MCF 10A (cell line): ENCODE results near the gene AKAP8. TPM values are rescaled to one million over a fixed set of nuclear protein-coding genes. Genes with fewer than 3 reads are reported as not detected.

ENCODE experiments used
- BruUV-seq: library from RNA; stranded (reverse); fragments of 400-500 nt; replicated peaks from 2 replicates; lab custom pipeline; 2021; lab: Mats Ljungman, UMichigan
- CTCF ChIA-PET: fragments of 300-600 bp; sonication (Branson Sonifier 250); formaldehyde crosslinking; extraction: SDS; loops from one replicate; lab custom pipeline; 2021; ENCODE audit warnings: antibody characterized with exemption, inconsistent platforms; lab: Yijun Ruan, JAX
- POLR2A ChIA-PET: fragments of 300-600, 350-650 bp; sonication (Branson Sonifier 250); formaldehyde crosslinking; extraction: SDS; loops from one replicate; lab custom pipeline; 2020; ENCODE audit warnings: antibody characterized with exemption, inconsistent platforms; lab: Yijun Ruan, JAX
- DNase-seq: peaks from one replicate; pipeline ENCODE4 v3.0.0-alpha.2; 2018; ENCODE audit not compliant: unreplicated experiment
- H3K27ac Mint-ChIP-seq: one replicate; pipeline ENCODE4 v1.8.0; 2022; ENCODE audit warnings: mild to moderate bottlenecking, low read depth, mixed read lengths; ENCODE audit not compliant: unreplicated experiment
- H3K27me3 Mint-ChIP-seq: one replicate; pipeline ENCODE4 v1.8.0; 2022; ENCODE audit warnings: mixed read lengths; ENCODE audit not compliant: insufficient read depth, unreplicated experiment
- H3K36me3 Mint-ChIP-seq: one replicate; pipeline ENCODE4 v1.8.0; 2022; ENCODE audit warnings: mild to moderate bottlenecking, moderate library complexity, mixed read lengths; ENCODE audit not compliant: insufficient read depth, unreplicated experiment
- H3K4me1 Mint-ChIP-seq: one replicate; pipeline ENCODE4 v1.8.0; 2022; ENCODE audit warnings: mixed read lengths; ENCODE audit not compliant: insufficient read depth, unreplicated experiment
- H3K4me3 Mint-ChIP-seq: one replicate; pipeline ENCODE4 v1.8.0; 2022; ENCODE audit warnings: mild to moderate bottlenecking, moderate library complexity, mixed read lengths; ENCODE audit not compliant: unreplicated experiment
- H3K9me3 Mint-ChIP-seq: one replicate; pipeline ENCODE4 v1.8.0; 2022; ENCODE audit warnings: mixed read lengths; ENCODE audit not compliant: unreplicated experiment
- CTCF ChIP-seq: fragments of 200-600 bp; IDR thresholded peaks from one replicate; pipeline ENCODE4 v1.8.0; 2022; ENCODE audit warnings: antibody characterized with exemption, mild to moderate bottlenecking; ENCODE audit not compliant: unreplicated experiment
- intact Hi-C: fragments of 100-400 bp; cut with micrococcal nuclease; formaldehyde crosslinking; loops from 2 replicates; pipeline ENCODE4 v1.14.1; 2022
- total RNA-seq: library from RNA; stranded (reverse); gene quantifications from 2 replicates; pipeline ENCODE4 v1.2.3, GENCODE V29; 2022

AKAP8 gene
- total RNA-seq, 1 experiment from 2014 or later = 37.8 TPM

GRCh38 chr19:15305582-15306334, 73.8 kb downstream of the AKAP8 start:
- Mint-ChIP-seq H3K9me3 (no peaks in the 10 kb centered on the region), H3K4me3 (no peak overlapping the region), H3K36me3 (peaks cover 22% of the 10 kb centered on the region), H3K27me3 (no peaks in the 10 kb centered on the region), H3K27ac (no peak overlapping the region), H3K4me1 (peaks cover 17% of the 10 kb centered on the region)
- DNase-seq = no peak
- ChIA-PET CTCF (interaction anchor here (0.6 kb wide), 1 partner anchor 249 kb away, joined by 3 read pairs; no protein-coding TSS in a partner anchor), POLR2A (interaction anchor here (0.6 to 1.7 kb wide), 3 partner anchors 12 to 25 kb away, joined by 3 to 4 read pairs (median 3); no protein-coding TSS in a partner anchor)
- intact Hi-C loops = no loop called here
- no peak for TF ChIP-seq CTCF
- BruUV-seq = no TSS peak

- DNase-seq = no peak
- no peak for TF ChIP-seq CTCF
- no peaks in the 10 kb centered on the region for H3K27me3 Mint-ChIP-seq
- no peak overlapping the region for H3K27ac Mint-ChIP-seq
- no peaks in the 10 kb centered on the region for H3K9me3 Mint-ChIP-seq
- H3K4me3 Mint-ChIP-seq = no peak overlapping the region
- peaks cover 28% of the 10 kb centered on the region for H3K4me1 Mint-ChIP-seq
- CTCF ChIA-PET = interaction anchor here (0.5 to 0.8 kb wide), 3 partner anchors 12 to 33 kb away, joined by 3 read pairs; no protein-coding TSS in a partner anchor
- BruUV-seq = no TSS peak
- H3K36me3 Mint-ChIP-seq = peaks cover 19% of the 10 kb centered on the region
- POLR2A ChIA-PET = interaction anchor here (0.6 to 1.1 kb wide), 3 partner anchors 20 to 25 kb away, joined by 3 read pairs; no protein-coding TSS in a partner anchor
- intact Hi-C loops = no loop called here
These were observed 75.4 kb downstream of the AKAP8 start for GRCh38 chr19:15304140-15304705.

Other genes starting within 250 kb of the AKAP8 start
- 3.7 and 7.7 TPM in 2 replicates for gene NOTCH3, start 178.8 kb downstream of the AKAP8 start, total RNA-seq
- gene EPHX3, start 147.3 kb downstream of the AKAP8 start, total RNA-seq = 0.96 and 1.1 TPM in 2 replicates
- gene BRD4, start 47.2 kb downstream of the AKAP8 start, total RNA-seq = 167 and 189 TPM in 2 replicates
- 84.7 and 89.0 TPM in 2 replicates for gene AKAP8L, start 39.2 kb upstream of the AKAP8 start, total RNA-seq
- 46.4 and 46.5 TPM in 2 replicates for gene WIZ, start 70.2 kb upstream of the AKAP8 start, total RNA-seq
- not detected in 2 replicates for gene RASAL3, start 84.8 kb upstream of the AKAP8 start, total RNA-seq
- gene PGLYRP2, start 99.7 kb upstream of the AKAP8 start, total RNA-seq = not detected in 2 replicates
- gene CYP4F22, start 128.7 kb upstream of the AKAP8 start, total RNA-seq = not detected in 2 replicates
- gene CYP4F8, start 235.4 kb upstream of the AKAP8 start, total RNA-seq = not detected in 2 replicates